Neural cell (in vitro differentiated cells): Measurements from ENCODE around the gene TTC21A. TPM values are rescaled to one million over a fixed set of nuclear protein-coding genes. Genes with fewer than 3 reads are reported as not detected.

Experiments used
- H2AFZ ChIP-seq: fragments of 200-600, 300-800 bp; sonication (generic), shearing (Covaris generic); 2 replicates; pipeline ENCODE4 v1.6.0; 2014; ENCODE audit warnings: low read depth, mild to moderate bottlenecking, antibody characterized with exemption, low read length, moderate library complexity
- H3F3A ChIP-seq: fragments of 200-600 bp; shearing (Covaris generic); 2 replicates; pipeline ENCODE4 v1.6.1; 2016; ENCODE audit warnings: mild to moderate bottlenecking, moderate library complexity, mixed read lengths, antibody characterized with exemption, low read length; ENCODE audit not compliant: insufficient read depth, poor library complexity, severe bottlenecking
- H3K27ac ChIP-seq: fragments of 200-600, 300-800 bp; sonication (generic), shearing (Covaris generic); 2 replicates; pipeline ENCODE4 v1.5.1; 2014; ENCODE audit warnings: mild to moderate bottlenecking, low read length, moderate library complexity
- H3K27me3 ChIP-seq: fragments of 300-800, 200-600 bp; sonication (generic), shearing (Covaris generic); 2 replicates; pipeline ENCODE4 v1.6.0; 2014; ENCODE audit warnings: mild to moderate bottlenecking, low read depth, low read length, moderate library complexity; ENCODE audit not compliant: insufficient read depth
- H3K36me3 ChIP-seq: fragments of 300-800, 200-600 bp; sonication (generic), shearing (Covaris generic); 2 replicates; pipeline ENCODE4 v1.5.1; 2014; ENCODE audit warnings: mild to moderate bottlenecking, antibody characterized with exemption, low read length, moderate library complexity; ENCODE audit not compliant: insufficient read depth
- H3K4me2 ChIP-seq: fragments of 300-800, 200-600 bp; sonication (generic), shearing (Covaris generic); 2 replicates; pipeline ENCODE4 v1.6.0; 2014; ENCODE audit warnings: mild to moderate bottlenecking, low read length
- H3K4me3 ChIP-seq: fragments of 300-800, 200-600 bp; sonication (generic), shearing (Covaris generic); 2 replicates; pipeline ENCODE4 v1.5.1; 2014; ENCODE audit warnings: mild to moderate bottlenecking, low read length, moderate library complexity
- H3K79me2 ChIP-seq: fragments of 200-600 bp; shearing (Covaris generic); replicated peaks from 2 replicates; pipeline ENCODE4 v1.6.0; 2014; ENCODE audit warnings: mild to moderate bottlenecking, low read length, moderate library complexity; ENCODE audit not compliant: insufficient read depth
- H3K9ac ChIP-seq: fragments of 300-800, 200-600 bp; sonication (generic), shearing (Covaris generic); 2 replicates; pipeline ENCODE4 v1.6.1; 2016; ENCODE audit warnings: mild to moderate bottlenecking, low read length, mixed read lengths
- H3K9me2 ChIP-seq: fragments of 200-600 bp; shearing (Covaris generic); 2 replicates; pipeline ENCODE4 v1.6.1; 2016; ENCODE audit warnings: mild to moderate bottlenecking, low read length, mixed read lengths; ENCODE audit not compliant: insufficient read depth
- H3K9me3 ChIP-seq: fragments of 200-600, 300-800 bp; sonication (generic), shearing (Covaris generic); 2 replicates; pipeline ENCODE4 v1.6.1; 2016; ENCODE audit warnings: mild to moderate bottlenecking, mixed run types, low read length, moderate library complexity, mixed read lengths
- H4K20me1 ChIP-seq: fragments of 200-600 bp; shearing (Covaris generic); 2 replicates; pipeline ENCODE4 v1.6.1; 2016; ENCODE audit warnings: mild to moderate bottlenecking, mixed run types; ENCODE audit not compliant: insufficient read depth
- CTCF ChIP-seq: fragments of 450-650 bp; IDR thresholded peaks from 2 replicates; pipeline ENCODE4 v1.5.1; 2014; ENCODE audit warnings: antibody characterized with exemption, mild to moderate bottlenecking, moderate library complexity; ENCODE audit not compliant: poor library complexity, severe bottlenecking
- EZH2 ChIP-seq: fragments of 200-600, 300-800 bp; shearing (Covaris generic), sonication (generic); IDR thresholded peaks from 2 replicates; pipeline ENCODE4 v1.6.1; 2014; ENCODE audit warnings: antibody characterized with exemption, low read length, borderline replicate concordance, mild to moderate bottlenecking; ENCODE audit not compliant: insufficient read depth, poor library complexity, severe bottlenecking
- MXI1 ChIP-seq: fragments of 450-650 bp; conservative IDR thresholded peaks from 2 replicates; pipeline ENCODE4 v1.6.1; 2014; ENCODE audit warnings: antibody characterized with exemption, mild to moderate bottlenecking; ENCODE audit not compliant: poor library complexity, severe bottlenecking
- RAD21 ChIP-seq: fragments of 450-650 bp; conservative IDR thresholded peaks from 2 replicates; pipeline ENCODE4 v1.6.1; 2014; ENCODE audit warnings: antibody characterized with exemption, mild to moderate bottlenecking, moderate library complexity
- REST ChIP-seq: IDR thresholded peaks from 2 replicates; pipeline ENCODE4 v1.6.1; 2012; ENCODE audit warnings: borderline replicate concordance
- TAF1 ChIP-seq: IDR thresholded peaks from 2 replicates; pipeline ENCODE4 v1.6.1; 2012; ENCODE audit warnings: low read depth
- polyA plus RNA-seq: library from polyadenylated mRNA; depleted of rRNA; stranded (reverse); fragments of >200 nt; gene quantifications from 2 replicates; pipeline ENCODE4 v1.2.3, GENCODE V29; 2014

TTC21A gene
- polyA plus RNA-seq, 1 donor from 2014 or later = 6.2 TPM

- peak overlapping the region; percentile 82 for H3K4me2 ChIP-seq
- H3K9me3 ChIP-seq = no peaks in the 10 kb centered on the region
- TF ChIP-seq RAD21 (no peak), TAF1 (no peak)
- H3K9me2 ChIP-seq = no peaks in the 10 kb centered on the region
- H2AFZ ChIP-seq = no peak overlapping the region
- no peaks in the 10 kb centered on the region for H3K36me3 ChIP-seq
- peaks cover 21% of the 10 kb centered on the region for H3K79me2 ChIP-seq
- H4K20me1 ChIP-seq = no peaks in the 10 kb centered on the region
- H3K9ac ChIP-seq = no peak overlapping the region
- no peaks in the 10 kb centered on the region for H3K27me3 ChIP-seq
- H3K27ac ChIP-seq = no peak overlapping the region
- peak overlapping the region; percentile 99 for H3K4me3 ChIP-seq
- H3F3A ChIP-seq = peaks cover 4% of the 10 kb centered on the region
Measured at GRCh38 chr3:39104961-39105686, 2.4 kb upstream of the TTC21A start.

GRCh38 chr3:39105687-39106063 is 1.8 kb upstream of the TTC21A start:
- H3K79me2 ChIP-seq = peaks cover 21% of the 10 kb centered on the region
- H3K9ac ChIP-seq = peak overlapping the region; percentile 83
- H3F3A ChIP-seq = peaks cover 4% of the 10 kb centered on the region
- no peak for TF ChIP-seq MXI1
- TF ChIP-seq REST = no peak
- TF ChIP-seq CTCF = no peak
- no peaks in the 10 kb centered on the region for H3K36me3 ChIP-seq
- H2AFZ ChIP-seq = no peak overlapping the region
- H3K9me3 ChIP-seq = no peaks in the 10 kb centered on the region
- no peak overlapping the region for H3K27ac ChIP-seq
- peak overlapping the region; percentile 99 for H3K4me3 ChIP-seq
- no peaks in the 10 kb centered on the region for H3K9me2 ChIP-seq
- no peaks in the 10 kb centered on the region for H3K27me3 ChIP-seq
- H3K4me2 ChIP-seq = peak overlapping the region; percentile 82
- no peaks in the 10 kb centered on the region for H4K20me1 ChIP-seq

GRCh38 chr3:39106281-39106811 is 1.1 kb upstream of the TTC21A start:
- Histone ChIP-seq H3K36me3 (no peaks in the 10 kb centered on the region), H3K4me3 (peak overlapping the region; percentile 99), H4K20me1 (no peaks in the 10 kb centered on the region), H3K4me2 (peak overlapping the region; percentile 82), H3F3A (peaks cover 4% of the 10 kb centered on the region), H3K9me3 (no peaks in the 10 kb centered on the region), H3K9ac (peak overlapping the region; percentile 83), H2AFZ (peak overlapping the region; percentile 94), H3K79me2 (peaks cover 21% of the 10 kb centered on the region), H3K27ac (peak overlapping the region; percentile 69), H3K27me3 (no peaks in the 10 kb centered on the region), H3K9me2 (no peaks in the 10 kb centered on the region)
- TF ChIP-seq CTCF (no peak), REST (no peak), MXI1 (no peak), EZH2 (no peak), RAD21 (no peak)
